ENCODE results near the gene GAB2. TPM values are rescaled to one million over a fixed set of nuclear protein-coding genes. Genes with fewer than 3 reads are reported as not detected.

GAB2 gene
- total RNA-seq, 1 experiment from 2014 or later = 3.3 TPM

- no peaks in the 10 kb centered on the region for H3K36me3 Mint-ChIP-seq (ENCODE audit: insufficient read depth in 1 of 3, low read depth in 3 of 3)
- H3K4ac ChIP-seq (ENCODE audit: low read depth, low read length) = no peak overlapping the region
- H3K4me1 ChIP-seq (ENCODE audit: insufficient read depth, low read length) = no peaks in the 10 kb centered on the region
- H3K79me1 ChIP-seq (ENCODE audit: insufficient read depth, low read depth, low read length, poor library complexity, severe bottlenecking) = no peaks in the 10 kb centered on the region
- H3K14ac ChIP-seq (ENCODE audit: insufficient read depth, low read length) = no peak overlapping the region
- no peak overlapping the region for H2AFZ ChIP-seq (ENCODE audit: low read length)
- no peaks in the 10 kb centered on the region for H3K79me2 ChIP-seq (ENCODE audit: insufficient read depth, low read length)
- H3K4me2 ChIP-seq (ENCODE audit: insufficient read depth, insufficient read length, low read length) = no peak overlapping the region
- H3K27me3 ChIP-seq (ENCODE audit: insufficient read depth, low read length) = no peaks in the 10 kb centered on the region
- no peaks in the 10 kb centered on the region for H4K20me1 ChIP-seq (ENCODE audit: control insufficient read depth, insufficient read depth, insufficient read length)
- no peak overlapping the region for H4K8ac ChIP-seq (replicated peaks; ENCODE audit: insufficient read length, low read depth, low read length)
- DNase-seq = no peak
- no peaks in the 10 kb centered on the region for H3K23me2 ChIP-seq (ENCODE audit: insufficient read length, low read depth, low read length, poor library complexity, severe bottlenecking)
- no peak overlapping the region for H2BK20ac ChIP-seq (ENCODE audit: low read depth, low read length, poor library complexity, severe bottlenecking)
- H3K27ac ChIP-seq (ENCODE audit: insufficient read length, low read depth, low read length) = no peak overlapping the region
- WGBS (ENCODE audit: extremely low coverage, insufficient read length, low lambda C conversion rate) = no CpG with 5 or more reads among the region's 1 CpG
- no peak overlapping the region for H2AK5ac ChIP-seq (ENCODE audit: insufficient read length, low read length)
- TF ChIP-seq, protein P1, sequence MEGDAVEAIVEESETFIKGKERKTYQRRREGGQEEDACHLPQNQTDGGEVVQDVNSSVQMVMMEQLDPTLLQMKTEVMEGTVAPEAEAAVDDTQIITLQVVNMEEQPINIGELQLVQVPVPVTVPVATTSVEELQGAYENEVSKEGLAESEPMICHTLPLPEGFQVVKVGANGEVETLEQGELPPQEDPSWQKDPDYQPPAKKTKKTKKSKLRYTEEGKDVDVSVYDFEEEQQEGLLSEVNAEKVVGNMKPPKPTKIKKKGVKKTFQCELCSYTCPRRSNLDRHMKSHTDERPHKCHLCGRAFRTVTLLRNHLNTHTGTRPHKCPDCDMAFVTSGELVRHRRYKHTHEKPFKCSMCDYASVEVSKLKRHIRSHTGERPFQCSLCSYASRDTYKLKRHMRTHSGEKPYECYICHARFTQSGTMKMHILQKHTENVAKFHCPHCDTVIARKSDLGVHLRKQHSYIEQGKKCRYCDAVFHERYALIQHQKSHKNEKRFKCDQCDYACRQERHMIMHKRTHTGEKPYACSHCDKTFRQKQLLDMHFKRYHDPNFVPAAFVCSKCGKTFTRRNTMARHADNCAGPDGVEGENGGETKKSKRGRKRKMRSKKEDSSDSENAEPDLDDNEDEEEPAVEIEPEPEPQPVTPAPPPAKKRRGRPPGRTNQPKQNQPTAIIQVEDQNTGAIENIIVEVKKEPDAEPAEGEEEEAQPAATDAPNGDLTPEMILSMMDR (conservative IDR thresholded peaks at IDR 0.05) = no peak
- H4K5ac ChIP-seq (ENCODE audit: insufficient read length, low read depth, low read length) = no peak overlapping the region
- H3K4me3 Mint-ChIP-seq = no peak overlapping the region
- H2BK15ac ChIP-seq (ENCODE audit: low read depth, low read length) = no peak overlapping the region
- no peak overlapping the region for H3T11ph ChIP-seq (ENCODE audit: low read length)
- no peak overlapping the region for H3K27ac Mint-ChIP-seq
- no peaks in the 10 kb centered on the region for H3K9me3 Mint-ChIP-seq
- H4K91ac ChIP-seq (ENCODE audit: insufficient read length, low read depth, low read length) = no peak overlapping the region
- no peak overlapping the region for H2BK12ac ChIP-seq (ENCODE audit: insufficient read length, low read depth, low read length)
- no peaks in the 10 kb centered on the region for H3K27me3 Mint-ChIP-seq (ENCODE audit: low read depth)
- H3K18ac ChIP-seq (ENCODE audit: insufficient read length, low read depth, low read length) = no peak overlapping the region
- no peaks in the 10 kb centered on the region for H3K9me3 ChIP-seq (ENCODE audit: control insufficient read depth, low read depth, low read length)
- no peak overlapping the region for H2BK5ac ChIP-seq (ENCODE audit: insufficient read length, low read length)
- no peak overlapping the region for H2BK120ac ChIP-seq (ENCODE audit: low read depth, low read length, poor library complexity, severe bottlenecking)
- H3K9ac ChIP-seq (ENCODE audit: extremely low read depth, insufficient read length, low read length) = no peak overlapping the region
- no peak overlapping the region for H3K23ac ChIP-seq (ENCODE audit: insufficient read length, low read depth, low read length)
- no peak overlapping the region for H3K56ac ChIP-seq (ENCODE audit: insufficient read length, low read depth, low read length)
- 0 out of 4 replicates have a peak, but pooled peaks cover 0 to 2% of the 10 kb centered on the region in 2 experiments for H3K4me1 Mint-ChIP-seq
Observed at GRCh38 chr11:78344094-78344493, 73.5 kb downstream of the GAB2 start.

All from H9 (cell line).